ENCODE results near the gene EML3. TPM values are rescaled to one million over a fixed set of nuclear protein-coding genes. Genes with fewer than 3 reads are reported as not detected.

EML3 gene
- total RNA-seq, 1 experiment from 2014 or later = 88.8 TPM

DNA sequence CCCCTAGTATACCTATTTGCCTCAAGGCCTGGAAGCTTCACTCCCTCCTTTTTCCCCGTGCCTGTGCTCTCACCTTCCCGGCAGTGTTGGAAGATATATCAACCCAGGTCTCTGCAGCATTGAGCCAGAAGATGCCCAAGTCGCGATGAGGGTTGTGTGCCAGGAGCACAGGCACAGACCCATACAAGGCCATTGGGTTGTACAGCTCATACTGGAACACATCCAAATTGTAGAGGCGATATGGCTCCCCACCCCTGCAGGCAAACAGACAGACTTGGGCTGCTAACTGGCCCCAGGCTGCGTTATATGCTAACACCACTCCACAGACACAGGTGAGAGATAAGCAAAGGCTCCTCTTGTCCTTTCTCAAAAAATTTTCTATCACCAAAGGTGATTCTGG lies 19.9 kb upstream of the EML3 start:
- in situ Hi-C loops (cut with HindIII; ENCODE audit: low pct_unique_long_range_greater_than_20kb, low sequenced_read_pairs) (no loop called here), intact Hi-C loops (cut with micrococcal nuclease; ENCODE audit: unreplicated experiment) (no loop called here)
- no TSS peak for BruUV-seq (replicated peaks)
- no peaks in the 10 kb centered on the region for H3K9me3 ChIP-seq (ENCODE audit: control insufficient read depth, insufficient read depth, low read depth, low read length)
- ChIA-PET POLR2A (no interaction called here), CTCF (no interaction called here)
- H3K27ac ChIP-seq (ENCODE audit: low read length) = no peak overlapping the region
- ATAC-seq = no peak
- DNase-seq (ENCODE audit: low read depth, low spot score) = no peak
- no peaks in the 10 kb centered on the region for H3K27me3 ChIP-seq (ENCODE audit: control insufficient read depth, insufficient read depth, low read length)
- TF ChIP-seq SIN3A (IDR thresholded peaks at IDR 0.05; ENCODE audit: borderline replicate concordance, insufficient read depth, low read depth, low read length) (no peak), POLR2AphosphoS5 (IDR thresholded peaks at IDR 0.05; ENCODE audit: low read depth, low read length) (no peak), TCF7L2 (IDR thresholded peaks at IDR 0.05; ENCODE audit: low read depth, low read length) (no peak), REST (IDR thresholded peaks at IDR 0.05; ENCODE audit: insufficient read depth in 1 of 2, low read depth in 2 of 2, low read length in 1 of 2) (no peak), CTCF (IDR thresholded peaks at IDR 0.05) (no peak)
- H3K4me3 ChIP-seq (ENCODE audit: low read depth in 2 of 2, low read length in 2 of 2) = no peak overlapping the region
- H3K4me1 ChIP-seq (ENCODE audit: control insufficient read depth, insufficient read depth, low read length) = no peaks in the 10 kb centered on the region
- H3K36me3 ChIP-seq (ENCODE audit: control insufficient read depth, insufficient read depth, low read length) = peaks cover 31% of the 10 kb centered on the region

GRCh38 chr11:62627713-62628112 lies 15.1 kb upstream of the EML3 start:
- Histone ChIP-seq H3K27ac (ENCODE audit: low read length) (no peak overlapping the region), H3K9me3 (ENCODE audit: control insufficient read depth, insufficient read depth, low read depth, low read length) (no peaks in the 10 kb centered on the region), H3K36me3 (ENCODE audit: control insufficient read depth, insufficient read depth, low read length) (peaks cover 25% of the 10 kb centered on the region), H3K27me3 (ENCODE audit: control insufficient read depth, insufficient read depth, low read length) (no peaks in the 10 kb centered on the region), H3K4me1 (ENCODE audit: control insufficient read depth, insufficient read depth, low read length) (peaks cover under 1% of the 10 kb centered on the region; the same call in 1 of the 2 replicates), H3K4me3 (ENCODE audit: low read depth in 2 of 2, low read length in 2 of 2) (no peak overlapping the region)
- intact Hi-C loops (cut with micrococcal nuclease; ENCODE audit: unreplicated experiment) (no loop called here), in situ Hi-C loops (cut with HindIII; ENCODE audit: low pct_unique_long_range_greater_than_20kb, low sequenced_read_pairs) (no loop called here)
- ATAC-seq (peak; percentile 41; the same call in 1 of the 2 replicates), DNase-seq (ENCODE audit: low read depth, low spot score) (no peak)
- ChIA-PET CTCF (no interaction called here), POLR2A (no interaction called here)
- no peak for TF ChIP-seq CTCF (IDR thresholded peaks at IDR 0.05)
- no peak for TF ChIP-seq TCF7L2 (IDR thresholded peaks at IDR 0.05; ENCODE audit: low read depth, low read length)
- TF ChIP-seq POLR2AphosphoS5 (IDR thresholded peaks at IDR 0.05; ENCODE audit: low read depth, low read length) = no peak
- TF ChIP-seq SIN3A (IDR thresholded peaks at IDR 0.05; ENCODE audit: borderline replicate concordance, insufficient read depth, low read depth, low read length) = no peak
- no peak for TF ChIP-seq REST (IDR thresholded peaks at IDR 0.05; ENCODE audit: insufficient read depth in 1 of 2, low read depth in 2 of 2, low read length in 1 of 2)
- BruUV-seq (replicated peaks) = no TSS peak
